NK-92 treated with Interleukin-12 subunit alpha and Interleukin-12 subunit beta, amount 100 ng/mL, for 24 hours (cell line): ENCODE results near the gene LRRC36.

Experiments used
- DNase-seq: peaks from one replicate; lab custom pipeline; 2025; lab: John Stamatoyannopoulos, UW

Gene LRRC36

GRCh38 chr16:67294171-67294757 is 32.4 kb upstream of the LRRC36 start:
- no peak for DNase-seq

GRCh38 chr16:67294938-67295361 is 31.7 kb upstream of the LRRC36 start:
- DNase-seq, result no peak

DNA sequence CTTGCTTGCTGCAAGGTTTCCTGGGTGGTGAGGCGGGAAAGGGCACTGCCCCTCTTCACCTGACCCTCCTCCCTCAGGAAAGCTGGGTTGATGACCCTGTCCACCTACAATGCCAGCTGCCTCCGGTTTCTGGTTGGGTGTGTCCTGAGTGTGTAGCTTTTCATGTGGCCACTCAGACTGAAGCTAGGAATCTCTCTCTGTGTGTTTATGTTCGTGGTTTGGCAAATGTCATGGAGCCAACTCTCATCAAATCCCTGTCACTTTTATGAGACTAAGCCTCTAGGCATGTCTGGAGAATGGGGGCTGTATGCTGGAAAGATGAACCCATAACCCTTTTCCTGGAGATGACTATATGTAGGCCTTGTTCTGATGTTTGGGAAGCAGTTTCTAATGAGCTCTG is 30.2 kb upstream of the LRRC36 start:
- DNase-seq, result no peak

GRCh38 chr16:67298277-67298676 is 28.3 kb upstream of the LRRC36 start:
- no peak for DNase-seq

DNA sequence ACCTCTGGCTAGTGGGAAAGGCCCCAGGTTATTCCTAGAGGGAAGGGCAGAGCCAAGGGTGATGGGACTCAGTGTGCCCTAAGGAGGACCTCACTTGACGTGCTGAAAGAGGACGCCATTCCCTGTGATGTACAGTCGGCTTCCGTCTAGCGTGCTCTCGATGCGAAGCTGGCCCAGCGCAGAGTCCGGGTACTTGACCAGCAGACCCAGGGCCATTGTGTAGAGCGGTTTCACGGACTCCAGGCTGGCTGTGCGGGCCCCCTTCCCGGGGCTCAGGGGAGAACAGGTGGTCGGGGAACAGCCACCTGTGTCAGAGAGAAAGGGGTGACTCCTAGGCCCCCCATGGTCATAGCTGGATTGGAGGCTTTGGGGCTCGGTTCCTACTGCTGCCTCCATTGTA is 27.3 kb upstream of the LRRC36 start:
- DNase-seq, result no peak

- DNase-seq, result no peak
Measured at GRCh38 chr16:67301080-67301782, 25.4 kb upstream of the LRRC36 start.

DNA sequence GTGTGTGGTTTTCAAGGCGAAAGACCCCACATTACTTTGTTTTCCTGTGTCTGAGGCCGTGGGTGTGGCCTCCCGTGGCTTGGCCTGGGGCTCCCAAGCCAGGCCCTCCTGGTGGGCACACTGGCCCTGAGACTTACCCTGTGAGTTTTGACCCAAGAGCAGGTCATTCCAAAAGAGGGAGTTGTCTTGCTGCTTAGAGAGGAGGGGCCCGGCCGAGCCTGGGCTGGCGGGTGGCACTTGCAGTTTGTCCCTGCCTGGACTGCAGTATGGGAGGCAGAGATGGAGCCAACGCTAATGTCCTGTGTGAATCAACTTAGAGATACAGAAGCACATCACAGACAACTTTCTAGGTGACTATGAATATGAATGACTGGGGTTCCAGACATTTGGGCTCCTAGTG is 24.5 kb upstream of the LRRC36 start:
- DNase-seq, result no peak

GRCh38 chr16:67302970-67303369 is 23.6 kb upstream of the LRRC36 start:
- DNase-seq, result no peak

DNA sequence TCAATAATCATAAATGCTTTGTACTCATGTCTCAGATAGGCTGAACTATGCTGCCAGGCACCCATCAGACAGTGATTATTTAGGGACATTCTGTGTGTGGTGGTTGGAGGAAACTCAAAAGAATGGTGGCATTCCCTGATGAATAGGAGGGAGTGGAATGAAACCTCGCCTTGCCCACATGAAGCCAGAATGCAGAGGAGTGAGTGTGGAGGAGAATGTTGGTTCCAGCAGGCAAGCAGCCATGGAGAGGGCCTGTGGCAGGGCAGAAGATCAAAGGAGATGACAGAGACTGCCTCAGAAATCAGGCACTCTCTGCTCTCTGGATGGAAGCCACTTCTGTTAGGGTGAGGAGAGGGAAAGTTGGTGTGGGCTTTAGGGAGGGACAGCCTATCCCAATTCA is 22.6 kb upstream of the LRRC36 start:
- DNase-seq, result no peak

DNA sequence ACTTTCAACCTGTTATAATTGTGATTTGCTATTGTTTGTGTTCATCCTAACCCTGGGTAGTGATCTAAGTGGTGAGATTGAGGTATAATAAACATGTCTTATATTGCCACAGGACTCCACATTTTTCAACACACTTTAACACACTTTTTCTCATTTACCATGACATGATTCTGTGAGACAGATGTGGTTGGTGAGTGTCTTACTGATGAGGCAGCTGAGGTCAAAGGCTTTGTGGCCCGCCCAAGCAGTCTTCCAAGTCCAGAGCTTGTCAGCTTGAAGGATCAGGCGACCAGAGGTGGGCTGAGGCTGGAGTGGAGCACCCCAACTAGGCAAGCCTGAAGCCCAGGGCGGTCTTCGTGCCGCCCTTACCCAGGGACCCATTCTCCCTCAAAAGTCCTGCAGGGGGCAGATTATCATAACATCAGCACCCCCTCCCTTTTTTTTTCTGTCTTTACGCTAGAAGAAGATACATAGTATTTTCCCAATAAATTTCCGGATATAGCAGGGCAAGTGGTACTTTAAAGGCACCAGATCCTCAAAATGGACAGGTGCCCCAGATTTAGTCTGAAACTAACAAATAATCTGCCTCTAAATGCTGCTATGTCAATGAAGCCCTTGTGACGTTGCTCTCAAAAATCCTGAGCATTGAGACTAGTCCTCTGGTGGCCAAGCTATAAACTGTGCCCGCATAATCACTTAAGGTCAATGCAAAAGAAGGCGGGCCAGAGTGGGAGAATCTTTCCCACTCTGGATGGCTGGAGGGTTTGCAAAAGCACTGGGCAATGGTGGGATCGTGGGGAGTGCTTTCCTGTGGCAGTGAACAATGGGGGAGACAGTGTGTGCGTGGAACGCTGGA is 21.2 kb upstream of the LRRC36 start:
- DNase-seq, result no peak

DNA sequence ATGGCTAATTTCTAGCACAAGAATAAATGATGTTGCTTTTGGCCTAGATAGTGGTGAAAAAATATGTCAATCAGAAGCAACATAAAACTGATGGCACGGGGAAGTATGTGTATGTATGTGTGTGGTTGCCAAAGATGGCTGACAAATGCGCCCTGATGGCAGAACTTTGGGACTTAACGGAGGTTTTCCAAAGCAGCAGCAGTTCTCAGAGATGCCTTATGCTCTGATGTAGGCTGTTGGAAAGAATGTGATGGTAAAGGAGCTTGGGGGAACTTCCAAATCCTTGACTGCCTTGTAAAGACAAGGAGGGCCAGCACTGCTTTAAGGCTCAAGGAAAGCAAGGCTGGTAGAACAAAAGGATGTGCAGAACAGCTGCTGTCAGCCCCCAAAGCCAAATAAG is 16.1 kb upstream of the LRRC36 start:
- DNase-seq, result no peak

GRCh38 chr16:67311607-67312488 is 14.8 kb upstream of the LRRC36 start:
- DNase-seq, result peak; percentile 22

- no peak for DNase-seq
Measured at GRCh38 chr16:67312719-67313118, 13.9 kb upstream of the LRRC36 start.

GRCh38 chr16:67317853-67318252 is 8.8 kb upstream of the LRRC36 start:
- no peak for DNase-seq

- no peak for DNase-seq
Measured at GRCh38 chr16:67326115-67326471, 522 bp upstream of the LRRC36 start.

GRCh38 chr16:67327743-67328142 is 1.1 kb downstream of the LRRC36 start:
- no peak for DNase-seq

- DNase-seq, result no peak
Measured at GRCh38 chr16:67329901-67330300, 3.3 kb downstream of the LRRC36 start.

DNA sequence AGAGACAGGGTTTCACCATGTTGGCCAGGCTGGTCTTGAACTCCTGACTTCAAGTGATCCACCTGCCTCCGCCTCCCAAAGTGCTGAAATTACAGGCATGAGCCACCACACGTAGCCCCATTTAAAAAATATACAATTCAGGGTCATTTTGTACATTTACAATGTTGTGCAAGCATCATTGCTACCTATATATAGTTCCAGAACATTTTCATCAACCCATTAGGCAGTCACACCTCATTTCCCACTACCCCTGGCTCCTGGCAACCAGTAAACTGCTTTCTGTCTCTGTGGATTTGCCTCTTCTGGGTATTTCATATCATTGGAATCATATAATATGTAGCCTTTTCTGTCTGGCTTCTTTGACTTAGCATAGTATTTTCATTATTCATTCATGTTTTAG is 6.7 kb downstream of the LRRC36 start:
- no peak for DNase-seq

- no peak for DNase-seq
Measured at GRCh38 chr16:67336116-67336515, 9.5 kb downstream of the LRRC36 start.

- no peak for DNase-seq
Measured at GRCh38 chr16:67336648-67337047, 10.0 kb downstream of the LRRC36 start.

GRCh38 chr16:67339453-67339852 is 12.8 kb downstream of the LRRC36 start:
- DNase-seq, result no peak

DNA sequence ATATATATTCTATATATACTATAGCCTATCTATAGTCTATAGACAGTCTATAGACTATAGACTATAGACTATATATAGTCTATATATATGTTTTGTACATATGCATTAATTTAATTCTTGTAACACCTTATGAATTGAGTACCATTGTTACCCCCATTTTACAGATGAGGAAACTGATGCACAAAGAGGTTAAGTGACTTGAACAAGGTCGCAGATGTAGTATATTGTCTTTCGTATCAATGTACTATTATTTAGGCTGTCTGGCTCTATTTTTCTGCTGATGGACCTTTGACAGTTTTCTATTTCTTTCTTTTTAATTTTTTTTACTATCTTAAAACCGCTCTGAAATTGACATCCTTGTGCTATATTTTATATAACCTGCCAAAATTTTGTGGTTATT is 14.6 kb downstream of the LRRC36 start:
- no peak for DNase-seq
